ENCODE data around the gene UNC13A. TPM values are rescaled to one million over a fixed set of nuclear protein-coding genes. Genes with fewer than 3 reads are reported as not detected.

Gene UNC13A
- polyA plus RNA-seq, 4 donors = 0.16 to 0.38 (median 0.26) TPM

- no peak for DNase-seq (ENCODE audit: low read depth in 4 of 4, low spot score in 2 of 4)
Measured at GRCh38 chr19:17632577-17632976, 55.6 kb downstream of the UNC13A start.

GRCh38 chr19:17629760-17630159, 58.4 kb downstream of the UNC13A start:
- no peak for DNase-seq (ENCODE audit: low read depth in 4 of 4, low spot score in 2 of 4)

GRCh38 chr19:17627921-17628320, 60.2 kb downstream of the UNC13A start:
- no peak for DNase-seq (ENCODE audit: low read depth in 4 of 4, low spot score in 2 of 4)

- DNase-seq (ENCODE audit: low read depth in 4 of 4, low spot score in 2 of 4) = no peak
Measured at GRCh38 chr19:17627161-17627560, 61.0 kb downstream of the UNC13A start.

- no peak for DNase-seq (ENCODE audit: low read depth in 4 of 4, low spot score in 2 of 4)
Measured at GRCh38 chr19:17626456-17627015, 61.6 kb downstream of the UNC13A start.

- no peak for DNase-seq (ENCODE audit: low read depth in 4 of 4, low spot score in 2 of 4)
Measured at GRCh38 chr19:17625980-17626379, 62.2 kb downstream of the UNC13A start.

- DNase-seq (ENCODE audit: low read depth in 4 of 4, low spot score in 2 of 4) = no peak
Measured at GRCh38 chr19:17625043-17625442, 63.1 kb downstream of the UNC13A start.

GRCh38 chr19:17624314-17624991, 63.7 kb downstream of the UNC13A start:
- DNase-seq (ENCODE audit: low read depth in 4 of 4, low spot score in 2 of 4) = no peak

- no peak for DNase-seq (ENCODE audit: low read depth in 4 of 4, low spot score in 2 of 4)
Measured at GRCh38 chr19:17623224-17623935, 64.8 kb downstream of the UNC13A start.

GRCh38 chr19:17620696-17621095, 67.5 kb downstream of the UNC13A start:
- DNase-seq (ENCODE audit: low read depth in 4 of 4, low spot score in 2 of 4) = no peak

- DNase-seq (ENCODE audit: low read depth in 4 of 4, low spot score in 2 of 4) = no peak
Measured at GRCh38 chr19:17618936-17619335, 69.2 kb downstream of the UNC13A start.

- DNase-seq (ENCODE audit: low read depth in 4 of 4, low spot score in 2 of 4) = no peak
Measured at GRCh38 chr19:17618281-17618903, 69.8 kb downstream of the UNC13A start.

GRCh38 chr19:17617807-17618192, 70.4 kb downstream of the UNC13A start:
- DNase-seq (ENCODE audit: low read depth in 4 of 4, low spot score in 2 of 4) = no peak

- no peak for DNase-seq (ENCODE audit: low read depth in 4 of 4, low spot score in 2 of 4)
Measured at GRCh38 chr19:17616961-17617806, 71.0 kb downstream of the UNC13A start.

GRCh38 chr19:17616686-17616960, 71.5 kb downstream of the UNC13A start:
- no peak for DNase-seq (ENCODE audit: low read depth in 4 of 4, low spot score in 2 of 4)

GRCh38 chr19:17615889-17616685, 72.1 kb downstream of the UNC13A start:
- DNase-seq (ENCODE audit: low read depth in 4 of 4, low spot score in 2 of 4) = no peak

GRCh38 chr19:17614476-17614875, 73.7 kb downstream of the UNC13A start:
- DNase-seq (ENCODE audit: low read depth in 4 of 4, low spot score in 2 of 4) = no peak

- DNase-seq (ENCODE audit: low read depth in 4 of 4, low spot score in 2 of 4) = no peak
Measured at GRCh38 chr19:17611462-17612244, 76.5 kb downstream of the UNC13A start.

GRCh38 chr19:17610384-17610783, 77.8 kb downstream of the UNC13A start:
- DNase-seq (ENCODE audit: low read depth in 4 of 4, low spot score in 2 of 4) = no peak
